Measurements from ENCODE around the gene EVC2. TPM values are rescaled to one million over a fixed set of nuclear protein-coding genes. Genes with fewer than 3 reads are reported as not detected.
A peak's percentile ranks its signal among the peaks of the same experiment; 100 is the strongest.

Gene EVC2
- polyA plus RNA-seq, 3 donors = 0.04 to 0.12 (median 0.08) TPM

- no peak for DNase-seq
- H3K27me3 Mint-ChIP-seq (ENCODE audit: low read depth in 3 of 3) = no peaks in the 10 kb centered on the region
- 89% methylated on average over 8 of the region's 8 CpGs for WGBS (ENCODE audit: insufficient coverage)
- H3K4me3 ChIP-seq (replicated peaks in 1 of 3; ENCODE audit: low read depth in 2 of 3, low read length in 3 of 3) = no peak overlapping the region
- H3K36me3 Mint-ChIP-seq = no peaks in the 10 kb centered on the region
- H3K27me3 ChIP-seq (ENCODE audit: control insufficient read depth in 2 of 2, insufficient read depth in 2 of 2, low read length in 2 of 2) = no peaks in the 10 kb centered on the region
- H3K4me1 ChIP-seq (ENCODE audit: control insufficient read depth in 1 of 2, insufficient read depth in 2 of 2, low read length in 2 of 2) = no peaks in the 10 kb centered on the region
- H3K4me2 ChIP-seq (replicated peaks; ENCODE audit: extremely low read depth, low read length, poor library complexity, severe bottlenecking) = no peak overlapping the region
- intact Hi-C loops (cut with micrococcal nuclease) = no loop called here
- no peaks in the 10 kb centered on the region for H3K9me3 ChIP-seq (replicated peaks in 1 of 2; ENCODE audit: control insufficient read depth in 1 of 2, insufficient read depth in 1 of 2, low read length in 2 of 2)
- H3K27ac Mint-ChIP-seq = no peak overlapping the region
- peaks cover 0 to 2% (median 0%) of the 10 kb centered on the region in 7 donors for H3K9me3 Mint-ChIP-seq
- no peaks in the 10 kb centered on the region for H3K79me2 ChIP-seq (ENCODE audit: insufficient read depth, low read length)
- no peaks in the 10 kb centered on the region for H3K36me3 ChIP-seq (replicated peaks in 1 of 2; ENCODE audit: control insufficient read depth in 1 of 2, insufficient read depth in 2 of 2, low read length in 2 of 2)
- no peak overlapping the region for H3K4me3 Mint-ChIP-seq
- no peaks in the 10 kb centered on the region for H4K20me1 ChIP-seq (ENCODE audit: insufficient read depth, low read length)
- no peaks in the 10 kb centered on the region for H3K4me1 Mint-ChIP-seq
- no peak overlapping the region for H3K27ac ChIP-seq (ENCODE audit: low read depth in 1 of 2, low read length in 2 of 2)
- no peak overlapping the region for H2AFZ ChIP-seq (ENCODE audit: insufficient read depth, low read depth, low read length, poor library complexity, severe bottlenecking)
- H3K9ac ChIP-seq (ENCODE audit: insufficient read depth, low read length, poor library complexity, severe bottlenecking) = no peak overlapping the region
- no peak for TF ChIP-seq CTCF (IDR thresholded peaks at IDR 0.05)
Measured at GRCh38 chr4:5754529-5754881, 46.1 kb upstream of the EVC2 start.

DNA sequence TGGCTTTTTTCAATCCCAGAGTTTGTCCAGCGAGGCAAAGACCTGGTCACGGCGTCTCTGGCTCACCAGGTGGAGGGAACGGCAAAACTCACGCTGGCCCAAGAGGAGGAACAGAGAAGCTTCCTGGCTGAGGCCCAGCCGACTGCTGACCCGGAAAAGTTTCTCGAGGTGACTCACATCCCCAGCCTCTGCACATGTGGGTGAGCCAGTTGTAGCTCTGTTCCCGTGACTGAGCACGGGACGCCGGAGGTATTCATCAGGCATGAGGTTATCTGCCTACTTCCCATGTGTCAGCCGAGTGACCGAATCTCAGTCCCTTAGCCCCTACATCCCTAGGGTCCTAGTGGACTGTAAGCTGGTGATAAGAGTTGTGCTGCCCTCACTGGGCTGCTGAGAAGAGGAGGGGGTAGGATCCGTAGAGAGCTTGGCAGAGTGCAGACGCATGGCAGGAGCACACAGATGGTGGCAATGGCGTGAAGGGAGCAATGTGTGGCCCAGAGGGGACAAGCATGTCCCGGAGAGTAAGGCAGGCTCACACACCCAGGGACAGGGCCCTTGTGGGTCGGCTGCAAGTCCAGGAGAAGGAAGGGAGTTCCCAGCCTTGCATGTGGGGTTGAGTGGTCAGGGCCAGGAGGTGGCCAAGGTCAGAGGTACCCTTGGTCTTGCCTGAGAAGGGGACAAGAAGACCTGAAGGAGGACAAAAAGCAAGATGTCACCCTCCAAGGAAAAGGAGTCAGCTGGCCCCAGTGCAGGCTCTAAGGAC lies 45.6 kb upstream of the EVC2 start:
- no peak overlapping the region for H3K27ac ChIP-seq (ENCODE audit: low read depth in 1 of 2, low read length in 2 of 2)
- H3K4me3 ChIP-seq (replicated peaks in 1 of 3; ENCODE audit: low read depth in 2 of 3, low read length in 3 of 3) = no peak overlapping the region
- Mint-ChIP-seq H3K27me3 (ENCODE audit: low read depth in 3 of 3) (no peaks in the 10 kb centered on the region), H3K4me1 (no peaks in the 10 kb centered on the region), H3K4me3 (no peak overlapping the region), H3K36me3 (no peaks in the 10 kb centered on the region), H3K27ac (peak overlapping the region in 2 of 7 donors; percentile 32 to 63), H3K9me3 (peaks cover 0 to 2% (median 0%) of the 10 kb centered on the region in 7 donors)
- no peak overlapping the region for H3K9ac ChIP-seq (ENCODE audit: insufficient read depth, low read length, poor library complexity, severe bottlenecking)
- H3K27me3 ChIP-seq (ENCODE audit: control insufficient read depth in 2 of 2, insufficient read depth in 2 of 2, low read length in 2 of 2) = no peaks in the 10 kb centered on the region
- intact Hi-C loops (cut with micrococcal nuclease) = no loop called here
- no peak overlapping the region for H3K4me2 ChIP-seq (replicated peaks; ENCODE audit: extremely low read depth, low read length, poor library complexity, severe bottlenecking)
- no peaks in the 10 kb centered on the region for H3K79me2 ChIP-seq (ENCODE audit: insufficient read depth, low read length)
- no peaks in the 10 kb centered on the region for H4K20me1 ChIP-seq (ENCODE audit: insufficient read depth, low read length)
- no peak overlapping the region for H2AFZ ChIP-seq (ENCODE audit: insufficient read depth, low read depth, low read length, poor library complexity, severe bottlenecking)
- no peaks in the 10 kb centered on the region for H3K36me3 ChIP-seq (replicated peaks in 1 of 2; ENCODE audit: control insufficient read depth in 1 of 2, insufficient read depth in 2 of 2, low read length in 2 of 2)
- TF ChIP-seq CTCF (IDR thresholded peaks at IDR 0.05) = no peak
- DNase-seq = no peak
- no peaks in the 10 kb centered on the region for H3K9me3 ChIP-seq (replicated peaks in 1 of 2; ENCODE audit: control insufficient read depth in 1 of 2, insufficient read depth in 1 of 2, low read length in 2 of 2)
- H3K4me1 ChIP-seq (ENCODE audit: control insufficient read depth in 1 of 2, insufficient read depth in 2 of 2, low read length in 2 of 2) = no peaks in the 10 kb centered on the region
- WGBS (ENCODE audit: insufficient coverage) = 90% methylated on average over 16 of the region's 19 CpGs
